HG03571 (cell line): Measurements from ENCODE around the gene RDH5.
A peak's percentile ranks its signal among the peaks of the same experiment; 100 is the strongest.

Experiments used
- ATAC-seq: cut with Tn5 transposase; IDR thresholded peaks from one replicate; pipeline ENCODE4 v1.9.1; 2021; ENCODE audit not compliant: unreplicated experiment

The RDH5 gene, protein sequence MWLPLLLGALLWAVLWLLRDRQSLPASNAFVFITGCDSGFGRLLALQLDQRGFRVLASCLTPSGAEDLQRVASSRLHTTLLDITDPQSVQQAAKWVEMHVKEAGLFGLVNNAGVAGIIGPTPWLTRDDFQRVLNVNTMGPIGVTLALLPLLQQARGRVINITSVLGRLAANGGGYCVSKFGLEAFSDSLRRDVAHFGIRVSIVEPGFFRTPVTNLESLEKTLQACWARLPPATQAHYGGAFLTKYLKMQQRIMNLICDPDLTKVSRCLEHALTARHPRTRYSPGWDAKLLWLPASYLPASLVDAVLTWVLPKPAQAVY

GRCh38 chr12:55720071-55720564, at the start of gene RDH5:
TSS of gene RDH5 (plus strand) at chr12:55720393. CDS start at chr12:55721185, 792 bp downstream.
- no peak for ATAC-seq

DNA sequence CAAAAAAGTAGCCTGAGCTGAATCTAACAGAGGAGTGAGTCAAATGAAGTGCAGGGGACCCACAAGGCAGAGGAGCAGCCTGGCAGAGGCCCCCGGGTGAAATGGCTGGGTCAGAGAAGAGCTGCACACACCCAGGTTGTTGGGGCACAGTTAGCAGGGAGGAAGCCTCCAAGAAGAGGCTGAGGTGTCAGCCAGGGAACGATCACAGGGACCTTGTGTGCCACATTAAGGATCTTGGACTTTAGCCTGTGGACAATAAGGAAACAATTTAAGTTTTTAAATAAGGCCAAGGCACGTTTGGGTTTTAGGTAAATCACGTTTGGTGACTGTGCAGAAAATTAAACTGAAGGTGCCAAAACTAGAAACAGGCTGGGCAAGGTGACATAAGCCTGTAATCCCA, 48.4 kb upstream of the RDH5 start:
- ATAC-seq, result no peak

GRCh38 chr12:55673638-55674037, 46.6 kb upstream of the RDH5 start:
- peak; percentile 99 for ATAC-seq

DNA sequence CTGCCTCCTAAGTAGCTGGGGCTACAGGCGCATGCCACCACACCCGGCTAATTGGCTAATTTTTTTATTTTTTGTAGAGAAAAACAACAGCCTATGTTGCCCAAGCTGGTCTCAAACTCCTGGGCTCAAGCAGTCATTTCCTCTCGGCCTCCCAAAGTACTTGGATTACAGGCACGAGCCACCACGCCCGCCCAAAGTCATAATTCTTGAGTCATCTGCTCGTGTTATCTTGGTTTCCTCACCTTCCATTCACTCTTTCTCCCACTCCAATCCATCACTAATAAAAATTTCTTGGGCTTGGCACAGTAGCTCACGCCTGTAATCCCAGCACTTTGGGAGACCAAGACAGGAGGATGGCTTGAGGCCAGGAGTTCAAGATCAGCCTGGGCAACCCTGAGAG, 44.5 kb upstream of the RDH5 start:
- no peak for ATAC-seq

DNA sequence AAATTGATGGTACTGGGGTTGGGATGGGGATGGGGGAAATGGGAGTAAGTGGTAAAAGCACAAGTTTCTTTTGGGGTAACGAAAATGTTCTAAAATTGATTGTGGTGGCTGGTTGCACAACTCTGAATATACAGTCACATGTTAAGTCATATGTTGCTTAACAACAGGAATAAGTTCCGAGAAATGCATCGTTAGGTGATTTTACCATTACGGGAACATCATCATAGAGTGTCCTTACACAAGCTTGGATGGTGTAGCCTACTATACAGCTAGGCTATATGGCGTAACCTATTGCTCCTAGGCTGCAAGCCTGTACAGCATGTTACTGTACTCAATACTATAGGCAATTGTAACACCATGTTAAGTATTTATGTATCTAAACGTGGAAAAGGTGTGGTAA, 43.5 kb upstream of the RDH5 start:
- ATAC-seq, result no peak

- no peak for ATAC-seq
These were observed 40.5 kb upstream of the RDH5 start for GRCh38 chr12:55679691-55680090.

DNA sequence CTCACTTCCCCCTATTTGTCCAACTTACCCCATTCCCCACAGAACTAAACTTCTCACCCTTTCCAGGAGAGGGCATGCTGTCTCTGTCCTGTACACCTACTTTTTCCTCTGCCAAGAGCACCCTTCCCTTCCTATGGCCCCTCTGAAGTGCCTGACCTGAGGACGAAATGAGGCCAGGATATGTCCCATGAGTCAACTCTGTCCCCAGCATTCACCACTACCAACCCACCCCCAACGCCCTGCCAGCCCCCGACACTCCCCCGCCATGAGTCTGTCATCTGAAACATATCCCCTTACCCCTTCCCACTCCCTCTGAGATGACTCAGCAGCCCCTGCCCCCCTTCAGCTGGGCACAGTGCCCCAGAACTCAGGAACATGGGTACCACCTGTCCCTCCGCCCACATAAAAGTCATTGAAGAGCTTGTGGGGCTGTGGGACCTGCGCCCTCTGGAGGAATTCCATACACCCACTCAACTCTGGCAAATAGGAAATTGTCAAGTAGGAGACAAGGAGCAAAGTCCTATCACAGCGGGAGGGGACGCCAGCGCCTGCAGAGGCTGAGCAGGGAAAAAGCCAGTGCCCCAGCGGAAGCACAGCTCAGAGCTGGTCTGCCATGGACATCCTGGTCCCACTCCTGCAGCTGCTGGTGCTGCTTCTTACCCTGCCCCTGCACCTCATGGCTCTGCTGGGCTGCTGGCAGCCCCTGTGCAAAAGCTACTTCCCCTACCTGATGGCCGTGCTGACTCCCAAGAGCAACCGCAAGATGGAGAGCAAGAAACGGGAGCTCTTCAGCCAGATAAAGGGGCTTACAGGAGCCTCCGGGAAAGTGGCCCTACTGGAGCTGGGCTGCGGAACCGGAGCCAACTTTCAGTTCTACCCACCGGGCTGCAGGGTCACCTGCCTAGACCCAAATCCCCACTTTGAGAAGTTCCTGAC, 38.8 kb upstream of the RDH5 start:
- no peak for ATAC-seq

GRCh38 chr12:55682087-55682796, 38.0 kb upstream of the RDH5 start:
- no peak for ATAC-seq

DNA sequence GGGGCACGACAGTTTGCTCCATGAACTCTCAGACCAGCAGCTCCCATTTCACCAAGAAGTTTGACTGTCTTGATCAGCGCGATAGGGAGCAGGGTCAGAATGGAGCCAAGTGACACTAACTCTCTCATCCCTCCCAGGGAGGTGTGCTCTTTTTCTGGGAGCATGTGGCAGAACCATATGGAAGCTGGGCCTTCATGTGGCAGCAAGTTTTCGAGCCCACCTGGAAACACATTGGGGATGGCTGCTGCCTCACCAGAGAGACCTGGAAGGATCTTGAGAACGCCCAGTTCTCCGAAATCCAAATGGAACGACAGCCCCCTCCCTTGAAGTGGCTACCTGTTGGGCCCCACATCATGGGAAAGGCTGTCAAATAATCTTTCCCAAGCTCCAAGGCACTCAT, 36.5 kb upstream of the RDH5 start:
- no peak for ATAC-seq

DNA sequence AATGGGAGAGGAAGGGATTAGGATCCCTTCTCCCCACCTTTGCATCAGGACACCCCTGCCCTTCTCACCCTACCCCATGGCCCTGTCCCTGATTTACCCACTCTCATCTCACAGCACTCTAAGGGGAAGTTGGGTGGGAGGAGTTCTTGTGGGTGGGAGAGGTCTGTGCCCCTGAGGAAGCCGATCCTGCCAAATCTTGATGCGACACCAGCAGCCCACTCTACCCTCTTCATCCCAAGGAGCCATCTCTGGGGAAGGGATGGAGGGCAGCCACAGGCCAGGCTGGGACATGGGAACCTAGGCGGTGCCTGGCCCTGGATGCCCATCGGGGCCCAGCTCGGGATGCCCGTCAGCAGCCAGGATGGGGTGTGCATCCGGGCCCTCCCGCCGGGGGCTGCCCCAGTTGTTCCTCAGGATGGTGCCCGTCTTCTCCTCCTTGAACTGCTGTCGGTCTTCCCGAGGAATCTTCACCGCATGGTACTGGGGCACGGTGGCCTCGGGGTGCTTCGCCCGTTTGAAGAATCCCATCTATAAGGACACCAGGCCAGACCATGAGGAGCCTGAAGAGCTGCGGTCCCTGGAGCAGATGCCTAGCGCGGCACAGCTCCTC, 35.3 kb upstream of the RDH5 start:
- ATAC-seq, result no peak

DNA sequence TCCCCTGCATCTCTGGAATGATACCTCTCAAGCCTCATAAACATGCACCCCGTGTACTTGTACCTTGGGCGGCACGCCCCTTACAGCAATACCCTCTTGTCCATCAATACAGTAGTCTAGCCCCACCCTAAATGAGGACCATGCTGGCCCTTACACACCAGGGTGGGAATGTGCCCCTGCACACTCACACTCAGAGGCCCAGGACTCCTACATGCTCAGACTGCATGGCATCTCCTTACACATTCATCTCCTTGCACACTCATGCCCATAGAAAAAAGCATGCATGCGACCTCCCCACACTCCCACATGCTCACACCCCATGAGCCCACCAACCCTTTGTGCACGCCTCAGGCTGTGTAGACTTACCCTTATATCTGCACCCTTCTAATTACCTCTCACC, 34.5 kb upstream of the RDH5 start:
- ATAC-seq, result no peak

GRCh38 chr12:55686366-55687010, 33.7 kb upstream of the RDH5 start:
- no peak for ATAC-seq

DNA sequence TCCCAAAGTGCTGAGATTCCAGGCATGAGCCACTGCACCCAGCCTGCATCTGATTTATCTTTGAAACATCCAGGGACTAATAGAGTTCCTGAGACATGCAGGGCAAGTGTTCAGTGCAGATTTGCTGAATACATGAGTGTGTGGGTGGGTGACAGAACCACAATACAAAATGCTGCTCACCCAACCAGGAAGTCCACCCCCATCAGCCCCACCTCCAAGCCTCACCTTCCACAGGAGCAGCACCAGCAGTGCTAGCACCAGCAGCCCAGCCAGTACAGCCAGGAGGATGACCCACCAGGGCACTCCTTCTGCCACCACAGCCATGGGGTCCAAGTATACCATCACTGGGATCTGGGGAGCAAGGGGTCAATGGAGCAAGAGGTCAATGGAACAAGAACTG, 32.4 kb upstream of the RDH5 start:
- ATAC-seq, result no peak

DNA sequence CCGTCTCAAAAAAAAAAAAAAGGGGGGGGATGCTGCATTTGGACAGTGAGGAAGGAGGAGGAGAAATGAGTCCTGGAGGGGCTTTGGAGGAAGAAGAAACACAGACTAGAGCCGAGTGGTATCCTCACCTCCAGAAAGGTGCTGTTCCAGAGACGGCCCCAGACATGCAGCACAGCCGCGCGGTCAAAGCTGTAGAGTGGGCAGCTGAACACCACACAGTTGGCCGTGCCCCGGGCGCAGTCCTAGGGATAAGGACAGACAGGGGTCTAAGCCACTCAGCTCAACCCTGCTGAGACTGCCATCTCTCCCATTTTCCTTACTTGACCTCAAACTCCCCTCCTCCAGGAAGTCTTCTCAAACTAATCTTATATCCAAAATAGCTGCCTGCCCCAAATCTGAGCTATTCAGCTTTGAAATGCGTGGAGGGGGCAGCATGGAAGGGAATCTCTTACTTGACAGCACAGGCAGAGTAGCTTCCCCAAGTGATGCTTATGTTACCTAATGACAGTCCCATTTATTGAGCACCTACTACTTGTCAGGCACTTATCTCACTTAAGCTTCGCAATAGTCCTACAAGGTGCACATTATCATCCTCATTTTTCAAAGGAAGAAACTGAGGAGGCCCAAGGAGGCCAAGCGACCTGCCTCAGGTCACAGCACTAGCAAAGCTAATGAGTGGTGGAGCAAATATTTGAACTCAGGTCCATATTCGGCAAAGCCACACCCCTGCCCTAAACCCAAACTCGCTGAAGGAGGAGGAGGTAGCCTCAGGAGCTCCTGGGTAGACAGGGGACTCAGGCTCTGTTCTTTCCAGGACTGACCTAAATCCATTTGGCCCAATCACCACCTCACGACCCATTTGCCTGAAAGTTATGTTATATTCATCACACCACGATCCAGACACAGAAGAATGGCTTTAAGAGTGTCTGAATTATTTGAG, 31.2 kb upstream of the RDH5 start:
- ATAC-seq, result no peak

DNA sequence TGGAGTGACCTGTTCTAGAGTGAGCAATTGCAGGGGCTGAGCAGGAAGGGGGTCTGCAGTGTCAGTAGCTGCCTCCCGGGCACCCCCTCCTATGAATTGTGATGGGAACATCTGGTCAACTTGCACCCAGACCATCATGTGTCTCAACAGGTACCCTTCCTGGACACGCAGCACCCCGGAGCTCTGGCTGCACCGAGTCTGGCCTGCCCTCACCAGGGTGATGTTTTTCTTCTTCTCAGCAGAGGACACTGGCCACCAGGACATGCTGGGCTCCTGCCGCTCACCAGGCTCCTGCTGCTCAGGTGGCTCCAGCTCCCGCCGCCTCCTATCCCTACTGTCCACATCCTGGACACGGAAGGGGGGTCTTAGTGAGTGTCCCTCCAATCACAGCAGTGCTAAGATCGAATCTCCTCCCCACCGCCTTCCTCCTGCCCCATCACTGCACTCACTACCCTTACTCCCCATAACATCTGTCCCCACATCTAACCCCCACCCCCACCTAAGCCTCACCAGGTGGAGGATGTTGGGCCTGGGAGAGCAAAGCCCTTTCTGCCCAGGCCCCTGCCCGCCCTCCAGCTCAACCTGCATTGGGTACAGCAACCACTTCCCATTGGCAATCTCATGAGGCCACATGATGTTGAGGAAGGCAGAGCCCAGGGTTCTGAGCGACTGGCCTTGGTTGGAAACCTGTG, 27.4 kb upstream of the RDH5 start:
- ATAC-seq, result no peak

DNA sequence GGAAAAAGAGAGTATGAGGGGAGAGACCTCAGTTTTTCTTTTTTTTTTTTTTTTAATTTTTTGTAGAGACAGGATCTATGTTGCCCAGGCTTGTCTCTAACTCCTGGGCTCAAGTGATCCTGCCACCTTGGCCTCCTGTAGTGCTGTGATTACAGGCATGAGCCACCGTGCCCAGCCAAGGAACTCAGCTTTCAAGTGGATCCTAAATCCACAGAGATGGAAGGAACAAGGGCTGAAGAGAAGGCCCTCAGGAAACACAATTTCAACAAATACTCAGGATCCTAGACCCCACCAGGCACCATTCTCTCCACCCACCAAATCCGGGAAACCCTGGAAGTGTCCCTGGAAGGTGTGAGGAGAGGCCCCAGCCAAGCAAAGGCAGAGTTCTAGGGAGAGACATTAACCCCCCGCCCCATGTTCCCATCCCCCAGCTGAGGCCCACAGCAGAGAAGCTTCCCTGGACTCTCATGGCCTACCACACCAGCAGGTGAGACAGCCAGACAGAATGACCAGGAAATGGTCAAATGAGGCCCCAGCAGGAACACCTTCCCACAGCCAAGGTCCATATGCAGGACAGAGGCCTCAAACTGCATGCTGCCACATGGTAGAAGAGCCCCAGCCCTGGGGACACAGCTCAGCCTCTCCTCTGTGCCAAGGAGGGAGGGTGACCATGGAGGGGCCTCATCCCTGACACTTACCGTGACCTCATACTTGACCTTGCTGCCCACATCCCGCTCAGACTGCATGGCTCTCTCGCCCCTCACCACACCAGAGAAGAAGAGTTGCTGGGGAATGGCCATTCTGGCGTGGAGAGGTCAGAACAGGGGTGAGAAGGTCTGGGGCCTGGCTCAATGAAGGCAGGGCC, 26.6 kb upstream of the RDH5 start:
- no peak for ATAC-seq

GRCh38 chr12:55694188-55694515, 26.0 kb upstream of the RDH5 start:
- no peak for ATAC-seq

- no peak for ATAC-seq
These were observed 25.5 kb upstream of the RDH5 start for GRCh38 chr12:55694651-55695050.
